Measurements from ENCODE around the gene FAM227A. TPM values are rescaled to one million over a fixed set of nuclear protein-coding genes. Genes with fewer than 3 reads are reported as not detected.

FAM227A gene
- total and polyA plus RNA-seq, 2 of the 8 experiments (the other 6 are each of a cell fraction or from before 2014, with no cell fraction given): 2.1 to 3.9 TPM

DNA sequence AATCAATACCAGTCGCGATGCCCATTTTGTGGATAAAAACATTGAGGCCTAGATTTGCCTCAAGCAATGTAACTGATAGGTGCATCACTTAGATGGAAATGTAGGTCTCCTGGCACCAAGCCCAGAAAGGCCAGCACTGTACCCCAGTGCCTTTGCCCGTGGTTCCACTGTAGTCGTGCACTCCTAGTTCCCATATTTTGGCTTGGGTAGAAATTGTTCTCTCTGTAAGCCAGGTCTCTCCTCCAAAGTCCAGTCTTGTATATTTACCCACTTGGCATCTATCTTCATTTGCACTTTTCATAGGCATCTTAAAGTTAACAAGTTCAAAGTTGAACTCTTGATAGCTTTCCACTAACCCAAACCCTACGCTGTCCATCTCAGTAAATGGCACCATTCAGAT lies 44.6 kb downstream of the FAM227A start:
- Histone ChIP-seq H4K8ac (ENCODE audit: extremely low read depth, insufficient read depth, low read length) (no peak overlapping the region), H3K4me2 (ENCODE audit: insufficient read depth in 1 of 2, low read depth in 2 of 2, low read length in 2 of 2) (no peak overlapping the region), H2BK5ac (ENCODE audit: low read depth, low read length) (no peak overlapping the region), H3K79me2 (ENCODE audit: control insufficient read depth in 1 of 2, insufficient read depth in 2 of 2, low read length in 2 of 2) (no peaks in the 10 kb centered on the region), H3K36me3 (ENCODE audit: control insufficient read depth in 2 of 4, insufficient read depth in 4 of 4, low read length in 3 of 4) (peaks cover 0 to 8% (median 0%) of the 10 kb centered on the region in 4 experiments; a peak in 1 of 8 replicates), H3K4ac (replicated peaks; ENCODE audit: insufficient read length, low read depth, low read length) (no peak overlapping the region), H2AK5ac (ENCODE audit: low read depth, low read length) (no peak overlapping the region), H4K5ac (ENCODE audit: insufficient read length, low read depth, low read length) (no peak overlapping the region), H3K4me3 (ENCODE audit: extremely low read depth in 1 of 4, insufficient read depth in 2 of 4, low read depth in 3 of 4, low read length in 4 of 4) (no peak overlapping the region), H3K4me1 (replicated peaks in 1 of 4; ENCODE audit: control insufficient read depth in 3 of 4, insufficient read depth in 4 of 4, low read length in 3 of 4) (no peaks in the 10 kb centered on the region), H4K20me1 (replicated peaks in 1 of 2; ENCODE audit: control insufficient read depth in 1 of 2, insufficient read depth in 2 of 2, low read length in 2 of 2) (peaks cover 0 to 1% of the 10 kb centered on the region in 2 experiments), H3K9me3 (ENCODE audit: insufficient read depth in 2 of 2, low read depth in 1 of 2, low read length in 1 of 2) (no peaks in the 10 kb centered on the region), H3K23ac (ENCODE audit: insufficient read length) (no peak overlapping the region), H3K56ac (replicated peaks; ENCODE audit: insufficient read length, low read depth, low read length) (no peak overlapping the region), H2BK12ac (ENCODE audit: low read depth, low read length) (no peak overlapping the region), H2BK120ac (replicated peaks; ENCODE audit: low read depth, low read length) (no peak overlapping the region), H3K27me3 (replicated peaks in 1 of 4; ENCODE audit: control insufficient read depth in 3 of 4, extremely low read depth in 1 of 4, insufficient read depth in 3 of 4, low read length in 3 of 4) (no peaks in the 10 kb centered on the region), H3K23me2 (ENCODE audit: low read depth, low read length) (no peaks in the 10 kb centered on the region; the same call in 1 of the 2 replicates), H3K79me1 (ENCODE audit: low read depth, low read length) (no peaks in the 10 kb centered on the region), H4K91ac (replicated peaks; ENCODE audit: insufficient read length, low read length) (no peak overlapping the region), H2BK20ac (ENCODE audit: low read length) (no peak overlapping the region), H3K18ac (ENCODE audit: extremely low read depth, low read length) (no peak overlapping the region), H3K27ac (ENCODE audit: low read depth, low read length) (no peak overlapping the region), H3K14ac (ENCODE audit: insufficient read length) (no peak overlapping the region), H2BK15ac (ENCODE audit: low read length) (no peak overlapping the region), H3K9ac (replicated peaks in 1 of 4; ENCODE audit: extremely low read depth in 1 of 4, low read depth in 3 of 4, low read length in 3 of 4) (no peak overlapping the region), H2AFZ (ENCODE audit: low read length) (no peak overlapping the region)
- POLR2A ChIA-PET (ENCODE audit: partially characterized antibody): no interaction called here
- no peak for FAIRE-seq
- WGBS, 2 experiments (ENCODE audit: extremely low coverage in 1 of 2, insufficient coverage in 1 of 2, insufficient read length in 1 of 2, insufficient replicate concordance in 2 of 2, low coverage in 1 of 2, low lambda C conversion rate in 2 of 2, missing lambda C conversion rate in 1 of 2): 91% methylated on average over 5 of the region's 5 CpGs; no CpG with 5 or more reads in 1 of the 2 experiments
- TF ChIP-seq, protein P1, sequence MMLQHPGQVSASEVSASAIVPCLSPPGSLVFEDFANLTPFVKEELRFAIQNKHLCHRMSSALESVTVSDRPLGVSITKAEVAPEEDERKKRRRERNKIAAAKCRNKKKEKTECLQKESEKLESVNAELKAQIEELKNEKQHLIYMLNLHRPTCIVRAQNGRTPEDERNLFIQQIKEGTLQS (IDR thresholded peaks at IDR 0.05; ENCODE audit: insufficient read depth, low read depth, low read length): no peak
- TF ChIP-seq CREB1 (IDR thresholded peaks at IDR 0.05) (no peak), SIRT6 (IDR thresholded peaks at IDR 0.05; ENCODE audit: low read length) (no peak), SP2 (IDR thresholded peaks at IDR 0.05; ENCODE audit: low read length) (no peak), KDM4A (IDR thresholded peaks at IDR 0.05; ENCODE audit: low read depth, low read length, severe bottlenecking) (no peak), SIX5 (IDR thresholded peaks at IDR 0.05; ENCODE audit: low read depth, low read length) (no peak)
- TF ChIP-seq, protein P2, sequence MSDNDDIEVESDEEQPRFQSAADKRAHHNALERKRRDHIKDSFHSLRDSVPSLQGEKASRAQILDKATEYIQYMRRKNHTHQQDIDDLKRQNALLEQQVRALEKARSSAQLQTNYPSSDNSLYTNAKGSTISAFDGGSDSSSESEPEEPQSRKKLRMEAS (IDR thresholded peaks at IDR 0.05): no peak
- CTCF ChIA-PET (ENCODE audit: partially characterized antibody): no interaction called here
- no peak for DNase-seq (ENCODE audit: low read depth in 1 of 2, low spot score in 2 of 2)
